CD4-positive, alpha-beta memory T cell (primary cell): ENCODE measurements around the gene GTSF1L. TPM values are rescaled to one million over a fixed set of nuclear protein-coding genes. Genes with fewer than 3 reads are reported as not detected.

Experiments
- CTCF ChIA-PET: fragments of 350-600 bp; sonication (Branson Sonifier 250); formaldehyde crosslinking; loops from one replicate; lab custom pipeline; 2021; ENCODE audit warnings: inconsistent platforms; ENCODE audit not compliant: partially characterized antibody; lab: Charles Lee
- POLR2A ChIA-PET: fragments of 350-600 bp; sonication (Branson Sonifier 250); formaldehyde crosslinking; loops from one replicate; lab custom pipeline; 2021; ENCODE audit not compliant: partially characterized antibody; lab: Charles Lee
- DNase-seq, 5 donors: peaks; one replicate each; pipeline versions ENCODE4 v3.0.0 to v3.0.0-alpha.2; 2020 to 2022; ENCODE audit warnings: mixed read lengths in 1 of 5
- H3K27ac ChIP-seq: one replicate; pipeline ENCODE4 v1.7.0; 2013; ENCODE audit warnings: low read depth, low read length
- H3K27me3 ChIP-seq: 2 replicates; pipeline ENCODE4 v1.7.0; 2013; ENCODE audit warnings: mild to moderate bottlenecking, low read length, moderate library complexity; ENCODE audit not compliant: insufficient read depth
- H3K36me3 ChIP-seq: 2 replicates; pipeline ENCODE4 v1.7.0; 2013; ENCODE audit warnings: mild to moderate bottlenecking, low read length, moderate library complexity; ENCODE audit not compliant: insufficient read depth
- H3K4me1 ChIP-seq: 2 replicates; pipeline ENCODE4 v1.7.0; 2013; ENCODE audit warnings: mild to moderate bottlenecking, low read length, moderate library complexity; ENCODE audit not compliant: insufficient read depth
- H3K4me3 ChIP-seq, 2 donors: one replicate each; pipeline ENCODE4 v1.7.0; 2013; ENCODE audit warnings: low read length in 2 of 2, mild to moderate bottlenecking in 1 of 2
- H3K9me3 ChIP-seq, 2 donors: one replicate each; pipeline ENCODE4 v1.7.0; 2013; ENCODE audit warnings: low read length in 2 of 2, control low read depth in 1 of 2; ENCODE audit not compliant: control insufficient read depth in 1 of 2
- H3K27ac Mint-ChIP-seq, 7 donors: one replicate each; pipeline ENCODE4 v1.8.0; 2020 to 2021; ENCODE audit warnings: mixed read lengths in 7 of 7, mild to moderate bottlenecking in 6 of 7, inconsistent platforms in 3 of 7, moderate library complexity in 3 of 7
- H3K27me3 Mint-ChIP-seq, 2 donors: one replicate each; pipeline ENCODE4 v1.8.0; 2020 to 2021; ENCODE audit warnings: mixed read lengths in 2 of 2
- H3K36me3 Mint-ChIP-seq, 2 donors: one replicate each; pipeline ENCODE4 v1.8.0; 2020 to 2021; ENCODE audit warnings: mixed read lengths in 2 of 2, inconsistent platforms in 1 of 2, mild to moderate bottlenecking in 1 of 2
- H3K4me1 Mint-ChIP-seq, 4 donors: one replicate each; pipeline ENCODE4 v1.8.0; 2020 to 2021; ENCODE audit warnings: mixed read lengths in 4 of 4, mild to moderate bottlenecking in 1 of 4
- H3K4me3 Mint-ChIP-seq, 8 donors: one replicate each; pipeline ENCODE4 v1.8.0; 2020 to 2021; ENCODE audit warnings: mixed read lengths in 8 of 8, mild to moderate bottlenecking in 7 of 8, moderate library complexity in 6 of 8, inconsistent platforms in 3 of 8
- H3K9me3 Mint-ChIP-seq, 8 donors: one replicate each; pipeline ENCODE4 v1.8.0; 2020 to 2021; ENCODE audit warnings: mixed read lengths in 8 of 8, mild to moderate bottlenecking in 5 of 8, inconsistent platforms in 3 of 8, moderate library complexity in 1 of 8
- intact Hi-C: fragments of 100-400 bp; cut with micrococcal nuclease; formaldehyde crosslinking; loops from one replicate; pipeline ENCODE4 v1.15.1; 2023
- polyA plus RNA-seq, 2 donors: library from polyadenylated mRNA; unstranded; fragments of 300-500 nt; fragmentation: Illumina TruSeq; gene quantifications; one replicate each; pipeline ENCODE4 v1.2.3, GENCODE V29; 2021
- total RNA-seq, 2 experiments: library from RNA; stranded (reverse); gene quantifications; one replicate each; pipeline ENCODE4 v1.2.3, GENCODE V29; 2021

Gene GTSF1L
- total and polyA plus RNA-seq, 4 experiments from 2014 or later, result not detected

- Mint-ChIP-seq H3K9me3 (no peaks in the 10 kb centered on the region), H3K27ac (peak overlapping the region in 1 of 7 donors; percentile 62)
Observed at GRCh38 chr20:43699941-43700565, 26.7 kb downstream of the GTSF1L start.

GRCh38 chr20:43695571-43695970 is 31.2 kb downstream of the GTSF1L start:
- H3K9me3 Mint-ChIP-seq, result no peaks in the 10 kb centered on the region
- no peaks in the 10 kb centered on the region for H3K36me3 Mint-ChIP-seq
- Histone ChIP-seq H3K9me3 (no peaks in the 10 kb centered on the region), H3K27me3 (no peaks in the 10 kb centered on the region), H3K4me1 (no peaks in the 10 kb centered on the region), H3K4me3 (no peak overlapping the region), H3K36me3 (no peaks in the 10 kb centered on the region), H3K27ac (no peak overlapping the region)
- DNase-seq, result no peak
- ChIA-PET CTCF (no interaction called here), POLR2A (no interaction called here)
- no peaks in the 10 kb centered on the region for H3K27me3 Mint-ChIP-seq
- peaks cover 0 to 2% (median 0%) of the 10 kb centered on the region in 4 donors for H3K4me1 Mint-ChIP-seq
- H3K4me3 Mint-ChIP-seq, result peak overlapping the region in 1 of 8 donors; percentile 20
- intact Hi-C loops, result no loop called here
- no peak overlapping the region for H3K27ac Mint-ChIP-seq

More at GRCh38 chr20:43699941-43700565, 26.7 kb downstream of the GTSF1L start:
- H3K4me3 Mint-ChIP-seq, result no peak overlapping the region
- Histone ChIP-seq H3K4me3 (no peak overlapping the region), H3K27me3 (no peaks in the 10 kb centered on the region), H3K9me3 (no peaks in the 10 kb centered on the region), H3K36me3 (no peaks in the 10 kb centered on the region), H3K27ac (no peak overlapping the region), H3K4me1 (no peaks in the 10 kb centered on the region)
- intact Hi-C loops, result no loop called here
- H3K36me3 Mint-ChIP-seq, result no peaks in the 10 kb centered on the region
- H3K27me3 Mint-ChIP-seq, result no peaks in the 10 kb centered on the region
- ChIA-PET POLR2A (no interaction called here), CTCF (no interaction called here)
- no peak for DNase-seq
- no peaks in the 10 kb centered on the region for H3K4me1 Mint-ChIP-seq

GRCh38 chr20:43694763-43695162 is 32.0 kb downstream of the GTSF1L start:
- no peak overlapping the region for H3K4me3 Mint-ChIP-seq

GRCh38 chr20:43691928-43692524 is 34.8 kb downstream of the GTSF1L start:
- no peaks in the 10 kb centered on the region for H3K4me1 ChIP-seq
- intact Hi-C loops, result no loop called here
- DNase-seq, result peak in 4 of 5 donors; percentile 12 to 30 (median 20)

More at GRCh38 chr20:43694763-43695162, 32.0 kb downstream of the GTSF1L start:
- Mint-ChIP-seq H3K9me3 (no peaks in the 10 kb centered on the region), H3K4me1 (peaks cover 0 to 2% (median 0%) of the 10 kb centered on the region in 4 donors), H3K27me3 (no peaks in the 10 kb centered on the region), H3K27ac (peak overlapping the region in 2 of 7 donors; percentile 9 to 35), H3K36me3 (no peaks in the 10 kb centered on the region)
- ChIA-PET CTCF (no interaction called here), POLR2A (no interaction called here)
- H3K4me3 ChIP-seq, result no peak overlapping the region
- no peaks in the 10 kb centered on the region for H3K27me3 ChIP-seq
- no peaks in the 10 kb centered on the region for H3K9me3 ChIP-seq
- no peak overlapping the region for H3K27ac ChIP-seq
- intact Hi-C loops, result no loop called here
- no peaks in the 10 kb centered on the region for H3K4me1 ChIP-seq
- DNase-seq, result no peak
- no peaks in the 10 kb centered on the region for H3K36me3 ChIP-seq

GRCh38 chr20:43690943-43691598 is 35.7 kb downstream of the GTSF1L start:
- H3K9me3 Mint-ChIP-seq, result no peaks in the 10 kb centered on the region
- DNase-seq, result no peak
- intact Hi-C loops, result no loop called here
- Histone ChIP-seq H3K4me1 (no peaks in the 10 kb centered on the region), H3K27me3 (no peaks in the 10 kb centered on the region), H3K9me3 (no peaks in the 10 kb centered on the region), H3K36me3 (no peaks in the 10 kb centered on the region), H3K27ac (no peak overlapping the region), H3K4me3 (no peak overlapping the region)
- H3K27me3 Mint-ChIP-seq, result no peaks in the 10 kb centered on the region
- no peaks in the 10 kb centered on the region for H3K36me3 Mint-ChIP-seq
- H3K27ac Mint-ChIP-seq, result peak overlapping the region in 1 of 7 donors; percentile 63
- ChIA-PET POLR2A (no interaction called here), CTCF (interaction anchor here (0.6 to 6.3 kb wide), 5 partner anchors 10 to 241 kb away, joined by 3 to 30 read pairs (median 15); no protein-coding TSS in a partner anchor)
- peaks cover 0 to 2% (median 0%) of the 10 kb centered on the region in 4 donors for H3K4me1 Mint-ChIP-seq
- no peak overlapping the region for H3K4me3 Mint-ChIP-seq

More at GRCh38 chr20:43691928-43692524, 34.8 kb downstream of the GTSF1L start:
- H3K27ac ChIP-seq, result no peak overlapping the region
- Mint-ChIP-seq H3K36me3 (no peaks in the 10 kb centered on the region), H3K27ac (no peak overlapping the region), H3K9me3 (no peaks in the 10 kb centered on the region), H3K4me1 (peaks cover 0 to 2% (median 0%) of the 10 kb centered on the region in 4 donors), H3K27me3 (no peaks in the 10 kb centered on the region), H3K4me3 (no peak overlapping the region)
- no peaks in the 10 kb centered on the region for H3K9me3 ChIP-seq
- no peaks in the 10 kb centered on the region for H3K27me3 ChIP-seq
- H3K36me3 ChIP-seq, result no peaks in the 10 kb centered on the region
- H3K4me3 ChIP-seq, result no peak overlapping the region
- ChIA-PET POLR2A (no interaction called here), CTCF (interaction anchor here (0.6 to 6.3 kb wide), 5 partner anchors 8 to 242 kb away, joined by 3 to 30 read pairs (median 6); no protein-coding TSS in a partner anchor)

GRCh38 chr20:43689165-43689564 is 37.6 kb downstream of the GTSF1L start:
- POLR2A ChIA-PET, result no interaction called here
- CTCF ChIA-PET, result interaction anchor here (0.5 to 6.3 kb wide), 5 partner anchors 34 to 239 kb away, joined by 3 to 30 read pairs (median 3); no protein-coding TSS in a partner anchor

GRCh38 chr20:43686820-43687219 is 40.0 kb downstream of the GTSF1L start:
- POLR2A ChIA-PET, result no interaction called here
- DNase-seq, result no peak
- Histone ChIP-seq H3K4me1 (no peaks in the 10 kb centered on the region), H3K4me3 (no peak overlapping the region), H3K9me3 (no peaks in the 10 kb centered on the region), H3K27ac (no peak overlapping the region), H3K27me3 (no peaks in the 10 kb centered on the region), H3K36me3 (no peaks in the 10 kb centered on the region)
- Mint-ChIP-seq H3K4me3 (no peak overlapping the region), H3K27me3 (no peaks in the 10 kb centered on the region), H3K27ac (peak overlapping the region in 1 of 7 donors; percentile 27), H3K4me1 (peaks cover 0 to 1% (median 0%) of the 10 kb centered on the region in 4 donors), H3K36me3 (no peaks in the 10 kb centered on the region), H3K9me3 (peaks cover 0 to 1% (median 0%) of the 10 kb centered on the region in 8 donors)
- CTCF ChIA-PET, result no interaction called here
- intact Hi-C loops, result no loop called here

More at GRCh38 chr20:43689165-43689564, 37.6 kb downstream of the GTSF1L start:
- H3K4me3 ChIP-seq, result no peak overlapping the region
- no peaks in the 10 kb centered on the region for H3K9me3 ChIP-seq
- intact Hi-C loops, result no loop called here
- H3K27me3 ChIP-seq, result no peaks in the 10 kb centered on the region
- no peaks in the 10 kb centered on the region for H3K27me3 Mint-ChIP-seq
- H3K36me3 ChIP-seq, result no peaks in the 10 kb centered on the region
- no peaks in the 10 kb centered on the region for H3K9me3 Mint-ChIP-seq
- no peak for DNase-seq
- H3K4me1 Mint-ChIP-seq, result no peaks in the 10 kb centered on the region
- no peak overlapping the region for H3K4me3 Mint-ChIP-seq
- H3K27ac ChIP-seq, result no peak overlapping the region
- no peaks in the 10 kb centered on the region for H3K36me3 Mint-ChIP-seq
- H3K27ac Mint-ChIP-seq, result no peak overlapping the region
- H3K4me1 ChIP-seq, result no peaks in the 10 kb centered on the region
